GM23248 (cell line): ENCODE measurements around the gene ZNF263.

Source experiments
- EZH2 ChIP-seq: fragments of 200-600 bp; sonication (generic); IDR thresholded peaks from 2 replicates; pipeline ENCODE4 v1.6.1; 2018; ENCODE audit warnings: antibody characterized with exemption, mild to moderate bottlenecking; ENCODE audit not compliant: insufficient read depth, poor library complexity, severe bottlenecking
- EZH2phosphoT487 ChIP-seq: fragments of 200-600 bp; sonication (generic); IDR thresholded peaks from 2 replicates; pipeline ENCODE4 v1.6.1; 2018; ENCODE audit warnings: antibody characterized with exemption, moderate library complexity, mild to moderate bottlenecking, low read depth; ENCODE audit not compliant: insufficient read depth

GRCh38 chr16:3276679-3277078 lies 6.6 kb upstream of the ZNF263 start:
- TF ChIP-seq EZH2phosphoT487 = no peak
- no peak for TF ChIP-seq EZH2
